ENCODE results near the gene VAMP8.
"Not testable (repeated sequence)": the region's sequence is repeated elsewhere in the genome, so short reads cannot be mapped to it uniquely, and the experiment has no call there.

GRCh38 chr2:85544254-85544691 is 33.1 kb upstream of the VAMP8 start:
- TF ChIP-seq CTCF, POLR2A (IDR thresholded peaks at IDR 0.05): not testable (repeated sequence)

All from heart left ventricle (tissue), 13 donors.